IPS-NIHi11 (cell line): ENCODE measurements around the gene SCN1B.
A peak's percentile ranks its signal among the peaks of the same experiment; 100 is the strongest.
"Not testable (repeated sequence)": the region's sequence is repeated elsewhere in the genome, so short reads cannot be mapped to it uniquely, and the experiment has no call there.

Source experiments
- DNase-seq: peaks from one replicate; pipeline ENCODE4 v3.0.0; 2012; ENCODE audit warnings: mixed read lengths, low spot score

The SCN1B gene

DNA sequence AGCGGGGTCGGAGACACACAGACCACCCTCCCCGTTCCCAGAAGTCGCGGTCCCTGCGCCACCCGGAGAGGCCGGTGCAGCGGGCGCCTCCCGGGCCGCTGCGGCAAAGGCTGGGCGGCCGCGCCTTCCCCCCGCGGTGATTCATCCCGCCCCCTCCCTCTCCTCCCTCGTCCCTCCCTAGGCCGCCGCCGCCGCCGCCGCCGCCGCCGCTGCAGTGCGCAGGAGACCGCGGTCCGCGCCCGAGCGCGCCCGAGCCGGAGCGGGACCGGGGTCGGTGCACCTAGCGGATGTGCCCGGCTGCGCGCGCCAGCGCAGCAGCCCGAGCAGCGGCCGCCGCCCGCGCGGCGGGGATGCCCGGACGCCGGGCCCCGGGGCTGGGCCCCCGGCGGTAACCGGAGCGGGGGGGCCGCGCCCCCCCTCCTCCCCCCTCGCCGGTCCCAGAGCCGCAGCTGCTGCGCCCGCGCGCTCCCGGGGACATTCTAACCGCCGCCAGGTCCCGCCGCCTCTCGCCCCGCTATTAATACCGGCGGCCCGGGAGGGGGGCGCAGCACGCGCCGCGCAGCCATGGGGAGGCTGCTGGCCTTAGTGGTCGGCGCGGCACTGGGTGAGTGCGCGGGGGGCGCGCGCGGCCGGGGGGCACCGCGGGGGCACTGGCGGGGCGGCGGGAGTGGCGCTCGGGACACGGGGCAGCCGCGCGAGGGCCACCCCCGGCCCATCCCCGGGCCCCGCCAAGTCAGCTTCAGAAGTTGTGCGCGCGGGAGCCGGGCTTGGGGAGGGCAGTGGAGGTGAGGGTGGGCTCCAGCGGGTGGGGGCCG lies at the start of gene SCN1B:
TSS of gene SCN1B (plus strand) at position 214 of the 815 bp plus-strand sequence. CDS start at position 565, 351 bp downstream.
- peak; percentile 91 for DNase-seq

DNA sequence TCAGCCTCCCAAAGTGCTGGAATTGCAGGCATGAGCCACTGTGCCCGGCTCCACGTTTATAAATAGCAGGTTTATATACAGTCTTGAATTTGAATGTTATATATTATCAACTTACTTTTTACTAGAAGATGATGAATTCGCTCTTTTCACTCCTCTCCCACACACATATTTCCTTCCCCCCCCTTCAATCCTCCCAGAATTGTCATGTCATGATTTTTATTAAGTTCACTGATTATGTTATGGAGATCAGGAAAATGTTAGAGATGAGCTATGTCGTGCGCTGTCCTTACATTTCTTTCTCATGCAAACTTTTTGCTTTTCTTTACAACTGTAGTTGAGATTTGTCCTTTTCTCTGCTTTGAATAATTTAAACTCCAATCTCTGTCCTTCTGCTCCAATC lies 48.0 kb upstream of the SCN1B start:
- no peak for DNase-seq

DNA sequence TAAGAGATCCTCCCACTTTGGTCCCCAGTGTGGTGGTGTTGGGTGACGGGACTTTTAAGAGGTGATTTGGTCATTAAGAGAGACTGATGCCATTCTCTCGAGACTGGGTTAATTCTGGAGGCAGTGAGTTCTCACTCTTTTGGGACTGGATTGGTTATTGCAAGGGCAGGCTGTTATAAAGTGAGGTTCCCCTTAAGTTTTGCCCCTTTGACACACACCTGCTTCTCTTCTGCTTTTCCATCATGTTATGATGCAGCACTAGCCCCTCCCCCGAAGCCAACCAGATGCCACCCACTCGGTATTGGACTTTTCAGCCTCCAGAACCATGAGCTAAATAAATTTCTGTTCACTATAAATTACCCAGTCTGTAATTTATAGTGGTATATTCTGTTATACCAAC lies 46.5 kb upstream of the SCN1B start:
- DNase-seq, result no peak

DNA sequence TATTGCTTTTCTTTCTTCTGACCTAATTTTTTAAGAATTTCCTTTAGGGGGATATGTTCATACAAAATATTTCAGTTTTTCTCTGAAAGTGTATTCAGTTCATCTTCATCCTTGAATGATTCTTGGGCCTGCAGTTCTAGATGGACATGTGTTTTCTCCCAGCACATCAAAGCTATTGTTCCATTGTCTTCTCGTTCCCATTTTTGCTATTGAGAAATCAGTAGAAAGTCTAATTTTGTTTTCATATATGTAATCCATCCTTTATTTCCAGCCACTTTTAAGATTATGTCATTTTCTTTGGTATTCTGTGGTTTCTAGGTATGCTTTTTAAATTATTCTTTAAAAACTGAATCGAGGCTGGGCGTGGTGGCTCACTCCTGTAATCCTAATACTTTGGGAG lies 46.0 kb upstream of the SCN1B start:
- DNase-seq, result no peak

DNA sequence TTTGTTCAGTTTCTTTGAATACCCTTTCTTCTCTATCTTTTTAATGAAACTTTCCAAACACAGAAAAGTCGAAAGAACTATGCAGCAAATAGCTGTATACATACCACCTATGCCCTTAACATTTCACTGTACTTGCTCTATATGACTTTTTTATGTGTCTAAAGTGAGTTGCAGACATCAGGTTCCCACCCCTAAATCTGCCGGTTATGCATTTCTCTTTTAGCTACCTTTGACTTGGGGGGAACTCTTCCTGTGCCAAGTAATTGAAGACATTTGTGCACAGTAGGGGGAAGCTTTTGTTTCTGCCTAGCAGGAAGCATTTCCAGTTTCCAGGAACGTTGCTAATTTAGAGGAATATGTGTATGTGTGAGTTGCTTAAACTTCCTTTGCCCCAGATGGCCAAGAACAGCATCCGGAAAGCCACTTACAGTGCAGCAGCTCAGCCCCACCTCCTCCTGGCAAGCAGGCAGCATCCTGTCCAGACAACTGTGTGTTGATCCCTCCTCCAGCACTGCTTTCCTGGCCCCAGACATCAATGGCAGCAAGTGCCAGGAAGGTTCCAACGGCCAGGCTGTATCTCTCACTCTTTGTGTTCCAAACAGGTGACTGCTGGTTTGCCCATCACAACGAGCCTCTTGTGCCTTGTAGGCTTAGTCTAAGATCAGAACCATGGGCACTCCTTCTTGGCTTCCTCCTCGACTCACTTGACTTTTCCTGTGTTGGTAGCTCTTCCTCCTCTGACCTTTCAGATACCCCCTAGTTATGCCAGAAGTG lies 44.8 kb upstream of the SCN1B start:
- DNase-seq, result peak; percentile 65

DNA sequence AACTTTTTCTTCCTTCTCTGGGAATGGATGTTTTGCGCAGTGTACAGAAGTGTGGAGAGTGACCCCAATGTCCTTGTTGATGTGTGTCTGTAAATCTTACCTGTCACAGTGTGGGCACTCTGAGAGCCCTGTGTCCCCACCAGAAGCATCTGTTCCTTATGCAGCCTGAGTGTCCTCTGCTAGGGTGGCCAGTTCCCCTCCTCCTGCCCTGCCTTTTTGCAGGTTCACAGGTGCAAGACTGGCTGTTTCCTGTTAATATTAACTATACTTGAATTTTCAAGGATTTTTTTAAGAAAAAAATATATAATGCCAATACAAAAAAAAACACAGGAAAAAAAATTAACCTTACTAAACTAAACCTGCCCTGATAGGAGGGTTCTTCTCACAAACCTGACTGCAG lies 42.2 kb upstream of the SCN1B start:
- no peak for DNase-seq

DNA sequence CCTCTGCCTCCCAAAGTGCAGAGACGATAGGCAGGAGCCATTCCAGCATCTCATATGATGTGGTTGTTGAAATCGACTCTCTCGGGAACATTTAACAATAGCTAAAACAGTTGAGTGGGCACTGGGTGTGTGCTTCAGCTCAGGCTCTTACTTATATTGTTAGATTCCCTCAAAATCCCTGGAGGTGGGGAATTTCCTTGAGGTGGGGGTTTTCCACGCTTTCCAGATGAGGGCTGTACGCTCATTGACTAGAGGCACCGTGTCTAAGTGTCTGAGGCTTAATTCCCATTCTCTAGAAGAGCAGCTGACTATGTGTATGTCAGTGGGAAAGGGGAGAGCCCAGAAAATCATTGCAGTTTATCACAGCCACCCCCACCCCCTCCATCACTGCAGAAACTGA lies 41.0 kb upstream of the SCN1B start:
- DNase-seq, result no peak

DNA sequence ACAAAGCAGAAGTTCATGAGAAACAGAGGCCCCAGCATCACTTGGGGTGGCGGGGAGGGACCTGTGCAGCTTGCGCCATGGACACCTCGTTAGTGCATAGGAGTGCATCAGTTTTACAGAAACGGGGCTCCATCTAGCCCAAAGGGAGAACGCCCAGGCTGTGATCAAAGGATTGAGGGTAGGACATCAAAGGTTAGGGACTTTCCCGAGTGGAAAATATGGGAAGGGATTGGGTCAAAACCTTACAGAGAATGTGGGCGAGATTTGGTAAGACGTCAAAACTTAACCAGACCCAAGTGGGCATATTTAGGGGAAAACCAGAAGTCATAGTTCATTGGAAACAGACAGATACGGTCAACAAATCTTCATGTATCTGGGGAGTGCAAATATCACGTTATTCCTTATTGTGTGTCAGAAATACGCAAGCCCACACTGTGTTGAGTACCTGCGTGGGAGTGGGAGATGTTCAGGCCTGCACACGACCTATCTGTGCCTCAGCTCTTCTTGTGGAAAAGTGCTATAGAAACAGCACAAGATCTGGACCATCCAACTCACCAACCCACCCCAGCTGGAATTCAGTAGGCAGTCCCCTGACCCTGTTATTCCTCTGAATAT lies 39.6 kb upstream of the SCN1B start:
- DNase-seq, result no peak

DNA sequence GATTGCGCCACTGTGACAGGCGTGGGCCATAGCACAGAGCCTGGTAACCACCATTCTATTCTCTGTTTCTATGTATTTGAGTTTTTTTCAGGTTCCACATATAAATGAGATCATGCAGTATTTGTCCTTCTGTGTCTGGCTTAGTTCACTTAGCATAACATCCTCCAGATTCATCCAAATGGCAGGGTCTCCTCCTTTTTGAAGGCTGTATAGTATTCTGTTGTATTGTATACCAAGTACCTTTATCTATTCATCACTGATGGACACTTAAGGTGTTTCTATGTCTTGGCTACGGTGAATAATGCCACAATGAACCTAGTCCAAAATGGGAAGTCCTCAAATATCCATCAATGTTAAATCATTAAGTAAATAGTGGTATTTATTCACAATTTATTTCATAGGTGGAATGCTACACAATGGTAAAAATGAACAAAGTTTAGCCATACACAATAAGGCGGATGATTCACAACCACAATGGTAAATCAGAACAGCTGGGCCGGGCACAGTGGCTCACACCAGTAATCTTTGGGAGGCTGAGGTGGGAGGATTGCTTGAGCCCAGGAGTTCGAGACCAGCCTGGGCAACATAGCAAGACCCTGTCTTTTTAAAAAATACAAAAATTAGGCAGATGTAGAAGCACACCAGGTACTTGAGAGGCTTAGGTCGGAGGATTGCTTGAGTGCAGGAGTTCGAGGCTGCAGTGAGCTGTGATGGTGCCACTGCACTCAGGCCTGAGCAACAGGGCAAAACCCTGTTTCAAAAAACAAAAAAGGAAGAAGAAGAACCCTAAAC lies 38.5 kb upstream of the SCN1B start:
- no peak for DNase-seq

DNA sequence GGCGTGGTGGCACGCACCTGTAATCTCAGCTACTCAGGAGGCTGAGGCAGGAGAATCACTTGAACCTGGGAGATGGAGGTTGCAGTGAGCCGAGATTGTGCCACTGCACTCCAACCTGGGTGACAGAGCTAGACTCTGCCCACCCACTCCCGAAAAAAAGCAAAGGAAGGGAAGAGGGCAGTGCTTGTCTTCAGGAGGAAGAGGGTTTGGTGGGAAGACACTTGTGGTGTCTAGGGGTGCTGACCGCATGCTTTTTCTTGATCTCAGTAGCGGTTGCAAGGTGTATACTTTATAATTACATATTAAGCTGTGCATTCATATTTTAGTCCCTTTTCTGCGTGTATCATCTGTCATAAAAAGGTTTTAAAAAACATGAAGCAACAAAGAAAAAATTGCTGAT lies 37.7 kb upstream of the SCN1B start:
- not testable (repeated sequence) for DNase-seq

DNA sequence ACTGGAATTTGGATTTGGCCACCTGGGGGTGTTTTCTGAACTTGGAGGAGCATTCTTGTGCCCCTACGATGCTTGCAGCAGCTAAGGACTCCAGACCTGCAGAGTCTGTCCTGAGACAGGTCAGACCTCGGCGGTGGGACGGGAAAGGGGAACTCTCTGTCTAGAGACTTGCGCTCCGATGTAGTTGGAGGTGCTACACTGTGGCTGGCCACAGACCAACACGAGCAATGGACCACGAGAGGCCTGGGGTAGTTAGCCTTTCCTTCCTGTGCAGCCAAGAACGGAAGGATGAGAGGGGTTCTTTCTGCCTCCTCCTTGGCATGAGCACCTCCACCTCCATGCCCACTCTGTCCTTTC lies 36.0 kb upstream of the SCN1B start:
- no peak for DNase-seq

DNA sequence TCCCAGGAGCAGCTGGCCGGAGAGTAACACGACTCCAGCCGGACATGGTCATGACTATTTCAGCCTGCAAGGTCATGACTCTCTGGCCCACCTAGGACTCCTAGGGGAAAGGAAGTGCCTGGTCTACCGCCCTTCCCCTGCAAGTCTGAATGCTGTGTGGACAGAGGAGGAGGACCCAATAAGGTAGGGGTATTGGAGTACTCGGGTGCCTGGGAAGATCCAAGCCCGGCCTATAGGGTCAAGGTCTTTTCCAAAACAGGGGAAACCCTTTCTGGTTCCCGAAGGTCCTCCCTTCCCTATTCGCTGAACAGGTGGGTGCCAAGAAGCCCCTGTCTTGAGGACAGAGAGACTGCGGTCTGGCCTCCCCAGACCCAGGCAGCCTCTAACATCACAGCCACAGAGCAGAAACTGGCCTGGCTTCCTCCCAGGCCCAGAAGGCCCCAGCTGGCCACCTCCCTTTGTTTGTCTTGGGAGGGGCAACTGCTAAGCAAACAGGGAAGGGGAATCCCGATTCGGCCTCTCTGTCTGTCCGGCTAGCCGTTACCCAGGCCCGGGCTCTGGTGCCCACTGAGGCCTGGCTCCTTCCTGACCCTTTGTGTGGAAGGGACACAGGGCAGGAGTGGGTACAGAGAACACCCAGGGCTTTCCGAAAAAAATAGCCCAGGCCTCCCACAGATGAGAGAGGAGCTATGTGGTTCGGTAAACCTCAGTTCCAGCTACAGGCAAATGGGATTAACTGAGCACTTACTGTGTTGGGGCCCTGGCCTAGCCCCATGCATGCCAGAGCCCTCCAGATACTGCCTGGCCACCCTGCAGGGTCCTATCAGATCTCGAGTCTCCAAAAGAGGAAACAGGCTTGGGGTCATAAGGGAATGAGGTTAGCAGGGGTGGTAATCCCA lies 35.4 kb upstream of the SCN1B start:
- no peak for DNase-seq

DNA sequence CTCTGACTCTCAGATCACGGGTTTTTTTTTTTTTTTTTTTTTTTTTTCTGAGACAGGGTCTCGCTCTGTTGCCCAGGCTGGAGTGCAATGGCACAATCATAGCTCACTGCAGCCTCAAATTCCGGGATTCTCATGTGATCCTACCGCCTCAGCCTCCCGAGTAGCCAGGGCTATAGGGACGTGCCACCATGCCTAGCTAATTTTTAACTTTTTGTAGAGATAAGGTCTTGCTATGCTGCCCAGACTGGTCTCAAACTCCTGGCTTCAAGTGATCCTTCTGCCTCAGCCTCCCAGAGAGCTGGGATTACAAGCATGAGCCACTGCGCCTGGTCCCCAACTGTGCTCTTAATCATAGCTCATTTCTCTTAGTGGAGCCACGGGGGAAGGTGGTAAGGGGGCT lies 34.7 kb upstream of the SCN1B start:
- DNase-seq, result no peak

DNA sequence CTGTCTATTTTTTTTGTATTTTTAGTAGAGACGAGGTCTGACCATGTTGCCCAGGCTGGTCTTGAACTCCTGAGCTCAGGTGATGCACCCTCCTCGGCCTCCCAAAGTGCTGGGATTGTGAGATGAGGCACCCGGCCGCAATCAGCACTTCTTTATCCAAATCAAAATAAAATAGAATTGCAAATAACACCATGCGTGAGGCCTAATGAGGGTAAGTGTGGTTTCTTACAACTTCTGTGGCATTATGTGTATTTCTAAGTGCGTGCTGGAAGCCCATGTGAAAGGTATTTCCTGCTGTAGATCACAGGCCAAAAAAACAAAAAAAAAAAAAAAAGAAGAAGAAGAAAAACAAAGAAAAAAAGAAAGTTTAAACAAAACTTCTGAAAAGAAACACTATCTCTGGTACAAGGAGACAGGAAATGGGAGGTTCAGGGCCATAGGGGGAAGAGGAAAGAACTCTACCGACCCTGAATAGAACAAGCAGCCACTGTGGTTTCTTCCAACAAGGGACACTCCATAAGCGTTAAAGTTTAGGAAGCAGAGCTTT lies 33.1 kb upstream of the SCN1B start:
- no peak for DNase-seq

DNA sequence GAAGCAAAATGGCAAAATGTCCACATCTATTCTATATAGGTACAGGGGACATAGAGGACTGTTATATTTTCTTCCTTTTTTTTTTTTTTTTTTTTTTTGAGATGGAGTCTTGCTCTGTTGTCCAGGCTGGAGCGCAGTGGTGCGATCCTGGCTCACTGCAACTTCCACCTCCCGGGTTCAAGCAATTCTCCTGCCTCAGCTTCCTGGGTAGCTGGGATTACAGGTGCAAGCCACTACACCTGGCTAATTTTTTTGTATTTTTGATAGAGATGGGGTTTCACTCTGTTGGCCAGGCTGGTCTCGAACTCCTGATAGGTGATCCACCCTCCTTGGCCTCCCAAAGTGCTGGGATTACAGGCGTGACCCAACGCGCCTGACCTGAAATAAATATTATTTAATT lies 32.0 kb upstream of the SCN1B start:
- not testable (repeated sequence) for DNase-seq

DNA sequence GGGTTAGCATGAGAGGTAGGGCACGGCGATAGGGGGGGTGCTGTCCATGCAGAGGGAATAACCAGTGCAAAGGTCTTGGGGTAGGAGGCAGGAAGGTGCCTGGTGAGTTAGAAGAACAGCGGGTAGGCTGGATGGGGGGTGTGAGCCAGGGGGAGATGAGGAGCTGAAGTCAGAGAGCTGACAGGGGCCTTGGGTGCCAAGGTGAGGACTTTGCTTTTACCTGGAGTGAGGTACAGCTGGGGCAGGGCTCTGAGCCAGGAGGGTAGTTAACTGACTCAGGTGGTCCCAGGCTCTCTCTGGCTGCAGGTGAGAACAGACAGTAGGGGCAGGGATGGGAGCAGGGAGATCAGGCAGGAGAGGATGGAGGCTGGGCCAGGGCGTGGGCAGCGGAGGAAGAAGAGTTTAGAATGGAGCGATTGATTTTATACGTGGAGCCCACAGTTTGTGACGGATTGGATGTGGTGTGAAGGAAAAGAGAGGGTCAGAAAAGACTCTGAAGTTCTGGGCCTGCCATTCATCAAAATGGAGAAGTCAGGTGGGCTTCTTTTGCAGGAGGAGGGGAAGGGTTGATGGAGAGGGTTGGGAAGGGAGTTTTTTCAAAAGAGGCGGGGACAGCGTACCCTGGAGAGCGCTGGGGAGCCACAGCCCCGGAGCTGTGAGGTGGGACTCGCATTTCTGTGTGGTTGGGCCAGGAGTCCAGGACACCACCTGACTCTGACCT lies 31.3 kb upstream of the SCN1B start:
- peak; percentile 81 for DNase-seq

DNA sequence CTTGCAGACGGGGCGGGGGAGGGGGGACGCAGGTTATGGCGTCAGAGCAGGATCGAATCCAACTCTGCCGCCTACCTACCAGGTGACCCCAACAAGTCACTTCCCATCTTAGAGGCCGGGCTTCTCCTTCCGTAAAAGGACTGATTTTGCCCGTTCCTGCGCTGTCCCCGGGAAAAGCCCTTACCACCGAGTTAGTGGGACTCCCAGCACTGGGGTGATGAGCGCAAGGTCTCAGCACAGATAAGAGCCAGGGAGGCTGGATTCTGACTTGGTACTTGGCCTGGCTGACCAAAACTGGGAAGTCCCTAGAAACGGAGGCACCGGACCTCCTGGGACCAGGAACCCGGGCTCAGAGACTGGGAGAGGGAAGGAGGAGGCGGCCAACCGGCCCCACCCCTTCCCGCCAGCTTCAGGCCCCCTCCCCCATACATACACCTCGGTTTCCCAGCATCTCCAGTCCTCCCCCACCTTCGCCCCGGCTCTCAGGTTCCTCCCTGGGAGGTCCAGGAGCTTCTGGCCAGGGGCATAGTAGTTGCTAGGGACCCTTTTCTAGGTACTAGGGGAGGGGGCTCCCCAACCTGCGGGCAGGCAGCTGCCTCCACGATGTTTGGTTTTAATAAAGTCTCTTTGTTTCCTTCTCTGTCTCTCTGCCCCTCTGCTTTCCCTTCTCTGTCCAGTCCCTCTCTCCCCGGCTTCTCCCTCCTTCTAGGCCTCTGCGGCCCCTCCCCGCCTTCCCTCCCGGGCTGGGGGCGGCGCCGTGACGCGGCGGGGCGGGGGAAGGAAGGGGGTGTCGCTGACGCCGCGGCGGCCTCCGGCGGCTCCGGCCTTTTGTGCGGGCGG lies 30.6 kb upstream of the SCN1B start, which contains the start of gene GRAMD1A:
TSS of gene GRAMD1A (plus strand) at position 826 of the 840 bp plus-strand sequence. CDS start 156 bp downstream, outside the sequence.
- DNase-seq, result peak; percentile 96

DNA sequence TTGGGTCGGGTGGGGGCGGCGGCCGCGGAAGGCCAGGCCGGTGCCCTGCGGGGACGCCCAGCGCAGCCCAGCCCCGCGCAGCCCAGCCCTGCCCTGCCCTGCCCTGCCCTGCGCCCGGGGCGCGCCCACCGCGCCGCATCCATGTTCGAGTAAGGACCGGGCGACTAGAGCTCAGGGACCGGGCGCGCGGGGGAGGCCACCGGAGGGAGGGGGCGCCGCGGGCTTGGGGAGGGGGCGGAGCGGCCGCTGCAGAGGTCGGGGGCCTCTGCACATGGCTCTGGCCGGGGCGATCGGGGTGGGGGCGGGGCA lies 30.0 kb upstream of the SCN1B start:
- DNase-seq, result no peak
